ENCODE data around the gene MRPL36. TPM values are rescaled to one million over a fixed set of nuclear protein-coding genes. Genes with fewer than 3 reads are reported as not detected.
A peak's percentile ranks its signal among the peaks of the same experiment; 100 is the strongest.

The MRPL36 gene
- 79.9 TPM for total RNA-seq (2021; ENCODE audit: unreplicated experiment)
- 79.2 TPM for polyA plus RNA-seq (2012; ENCODE audit: insufficient read length)
- Bru-seq, nascent RNA = percentile 64 among the genes with signal in this experiment
- BruChase-seq, experiment 1, labeled RNA remaining after a 2-hour chase = percentile 70 among the genes with signal in this experiment
- BruChase-seq, experiment 2, labeled RNA remaining after a 6-hour chase = percentile 85 among the genes with signal in this experiment
- long read RNA-seq, transcript MRPL36-204 (2 exons, 686 nt) = minor isoform, 17 of 152 reads
- long read RNA-seq, transcript MRPL36-202 (2 exons, 610 nt) = major isoform, 30 of 152 reads
- long read RNA-seq, partial matches to known transcripts = 0 of 152 reads
- long read RNA-seq, other reads (novel, unspliced or antisense) = 105 of 152 reads

GRCh38 chr5:1799602-1800471, at the start of gene MRPL36:
Gene MRPL36 (minus strand): TSS chr5:1799837. CDS start chr5:1798935, 902 bp downstream.
- BruUV-seq (replicated peaks) = no TSS peak
- DNase-seq (ENCODE audit: low read depth, low spot score) (peak; percentile 69), ATAC-seq (peak; percentile 86)
- in situ Hi-C loops (cut with HindIII; ENCODE audit: low pct_unique_long_range_greater_than_20kb, low sequenced_read_pairs) = no loop called here
- H3K4me3 ChIP-seq (ENCODE audit: low read depth in 2 of 2, low read length in 2 of 2) = peak within 1 kb of the TSS; percentile 99
- peaks cover 13% of the 10 kb centered on the region for H3K4me1 ChIP-seq (ENCODE audit: control insufficient read depth, insufficient read depth, low read length)
- CTCF ChIA-PET = no interaction called here
- H3K9me3 ChIP-seq (ENCODE audit: control insufficient read depth, insufficient read depth, low read depth, low read length) = no peaks in the 10 kb centered on the region
- TF ChIP-seq REST (IDR thresholded peaks at IDR 0.05; ENCODE audit: insufficient read depth in 1 of 2, low read depth in 2 of 2, low read length in 1 of 2) (0 out of 4 replicates have a peak, but pooled peaks of 1 of the 2 experiments have one; percentile 30), TCF7L2 (IDR thresholded peaks at IDR 0.05; ENCODE audit: low read depth, low read length) (no peak), POLR2AphosphoS5 (IDR thresholded peaks at IDR 0.05; ENCODE audit: low read depth, low read length) (peak; percentile 59), CTCF (IDR thresholded peaks at IDR 0.05) (no peak)
- POLR2A ChIA-PET = interaction anchor here (0.9 kb wide), 1 partner anchor 207 kb away, joined by 3 read pairs; no protein-coding TSS in a partner anchor
- peaks cover 37% of the 10 kb centered on the region for H3K36me3 ChIP-seq (ENCODE audit: control insufficient read depth, insufficient read depth, low read length)
- no peaks in the 10 kb centered on the region for H3K27me3 ChIP-seq (ENCODE audit: control insufficient read depth, insufficient read depth, low read length)
- intact Hi-C loops (cut with micrococcal nuclease; ENCODE audit: unreplicated experiment) = no loop called here
- H3K27ac ChIP-seq (ENCODE audit: low read length) = peak within 1 kb of the TSS; percentile 95

- no peak for ATAC-seq
- Histone ChIP-seq H3K9me3 (ENCODE audit: control insufficient read depth, insufficient read depth, low read depth, low read length) (no peaks in the 10 kb centered on the region), H3K4me1 (ENCODE audit: control insufficient read depth, insufficient read depth, low read length) (no peaks in the 10 kb centered on the region), H3K27me3 (ENCODE audit: control insufficient read depth, insufficient read depth, low read length) (no peaks in the 10 kb centered on the region), H3K27ac (ENCODE audit: low read length) (no peak overlapping the region), H3K4me3 (ENCODE audit: low read depth in 2 of 2, low read length in 2 of 2) (no peak overlapping the region), H3K36me3 (ENCODE audit: control insufficient read depth, insufficient read depth, low read length) (no peaks in the 10 kb centered on the region)
- BruUV-seq (replicated peaks) = no TSS peak
- intact Hi-C loops (cut with micrococcal nuclease; ENCODE audit: unreplicated experiment) = no loop called here
- in situ Hi-C loops (cut with HindIII; ENCODE audit: low pct_unique_long_range_greater_than_20kb, low sequenced_read_pairs) = no loop called here
- POLR2A ChIA-PET = no interaction called here
- TF ChIP-seq TCF7L2 (IDR thresholded peaks at IDR 0.05; ENCODE audit: low read depth, low read length) (no peak), CTCF (IDR thresholded peaks at IDR 0.05) (no peak), REST (IDR thresholded peaks at IDR 0.05; ENCODE audit: insufficient read depth in 1 of 2, low read depth in 2 of 2, low read length in 1 of 2) (no peak)
- CTCF ChIA-PET = no interaction called here
- no peak for DNase-seq (ENCODE audit: low read depth, low spot score)
Observed at GRCh38 chr5:1847611-1848010, 48.0 kb upstream of the MRPL36 start.
